GM12875 (cell line): ENCODE results near the gene AADAC.
"Not testable (repeated sequence)": the region's sequence is repeated elsewhere in the genome, so short reads cannot be mapped to it uniquely, and the experiment has no call there.

Experiments
- H3K4me3 ChIP-seq: one replicate; pipeline ENCODE4 v1.5.1; 2011; ENCODE audit warnings: low read depth, low read length, control low read depth
- TF ChIP-seq, protein P1 (sequence below): IDR thresholded peaks from 2 replicates; pipeline ENCODE4 v1.5.1; 2011; ENCODE audit warnings: low read depth, mild to moderate bottlenecking, control low read depth, inconsistent platforms, low read length, moderate library complexity, borderline replicate concordance; ENCODE audit not compliant: insufficient read depth

Gene AADAC

GRCh38 chr3:151787626-151788025, 26.3 kb upstream of the AADAC start:
- TF ChIP-seq, protein P1, sequence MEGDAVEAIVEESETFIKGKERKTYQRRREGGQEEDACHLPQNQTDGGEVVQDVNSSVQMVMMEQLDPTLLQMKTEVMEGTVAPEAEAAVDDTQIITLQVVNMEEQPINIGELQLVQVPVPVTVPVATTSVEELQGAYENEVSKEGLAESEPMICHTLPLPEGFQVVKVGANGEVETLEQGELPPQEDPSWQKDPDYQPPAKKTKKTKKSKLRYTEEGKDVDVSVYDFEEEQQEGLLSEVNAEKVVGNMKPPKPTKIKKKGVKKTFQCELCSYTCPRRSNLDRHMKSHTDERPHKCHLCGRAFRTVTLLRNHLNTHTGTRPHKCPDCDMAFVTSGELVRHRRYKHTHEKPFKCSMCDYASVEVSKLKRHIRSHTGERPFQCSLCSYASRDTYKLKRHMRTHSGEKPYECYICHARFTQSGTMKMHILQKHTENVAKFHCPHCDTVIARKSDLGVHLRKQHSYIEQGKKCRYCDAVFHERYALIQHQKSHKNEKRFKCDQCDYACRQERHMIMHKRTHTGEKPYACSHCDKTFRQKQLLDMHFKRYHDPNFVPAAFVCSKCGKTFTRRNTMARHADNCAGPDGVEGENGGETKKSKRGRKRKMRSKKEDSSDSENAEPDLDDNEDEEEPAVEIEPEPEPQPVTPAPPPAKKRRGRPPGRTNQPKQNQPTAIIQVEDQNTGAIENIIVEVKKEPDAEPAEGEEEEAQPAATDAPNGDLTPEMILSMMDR = no peak
- H3K4me3 ChIP-seq = no peak overlapping the region

- TF ChIP-seq, protein P1 = no peak
Observed at GRCh38 chr3:151788401-151788800, 25.5 kb upstream of the AADAC start.

GRCh38 chr3:151789853-151790463, 24.0 kb upstream of the AADAC start:
- TF ChIP-seq, protein P1 = no peak

More at GRCh38 chr3:151788401-151788800, 25.5 kb upstream of the AADAC start:
- H3K4me3 ChIP-seq = no peak overlapping the region

GRCh38 chr3:151790763-151791162, 23.2 kb upstream of the AADAC start:
- H3K4me3 ChIP-seq = not testable (repeated sequence)

More at GRCh38 chr3:151789853-151790463, 24.0 kb upstream of the AADAC start:
- H3K4me3 ChIP-seq = no peak overlapping the region

DNA sequence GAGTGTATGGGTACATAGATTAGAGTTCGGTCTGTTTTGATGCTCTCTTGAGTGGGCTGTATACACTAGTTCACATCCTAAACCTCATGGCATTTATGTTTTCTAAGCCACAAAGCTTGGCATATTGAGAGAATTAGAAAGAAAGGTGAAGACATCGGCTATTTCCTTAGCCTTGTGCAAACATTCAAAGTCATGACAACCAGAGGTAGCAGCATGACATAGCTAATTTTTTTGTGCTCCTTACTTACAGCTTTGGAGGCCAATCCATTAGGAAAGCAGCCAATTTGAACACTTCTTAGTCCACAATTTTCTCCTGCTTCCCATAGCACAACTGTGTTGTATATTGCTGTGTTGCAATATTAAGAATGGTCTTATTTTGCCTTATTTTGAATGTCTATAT, 21.5 kb upstream of the AADAC start:
- TF ChIP-seq, protein P1 = no peak
- H3K4me3 ChIP-seq = no peak overlapping the region

- TF ChIP-seq, protein P1 = no peak
- no peak overlapping the region for H3K4me3 ChIP-seq
Observed at GRCh38 chr3:151793636-151794035, 20.3 kb upstream of the AADAC start.

DNA sequence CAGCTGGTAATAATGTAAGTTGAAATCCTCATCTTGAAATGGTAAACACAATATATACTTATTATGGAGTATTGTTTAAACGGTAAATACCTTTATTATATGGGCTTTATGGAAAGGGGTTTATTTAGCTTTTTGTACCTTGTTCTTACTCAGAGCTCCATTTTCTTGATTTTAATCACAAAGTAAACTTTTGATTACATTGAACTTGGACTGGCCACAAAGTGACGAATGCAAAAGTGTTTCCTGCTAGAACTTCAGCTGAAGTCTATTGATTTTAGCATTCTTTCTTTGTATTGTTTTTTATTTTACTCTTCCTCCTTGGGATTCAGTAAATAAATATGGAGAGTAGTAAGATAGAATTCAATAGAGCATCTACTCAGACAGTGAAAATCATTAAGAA, 19.8 kb upstream of the AADAC start:
- H3K4me3 ChIP-seq = no peak overlapping the region
- TF ChIP-seq, protein P1 = no peak
